ENCODE measurements around the gene TRIM72.

DNA sequence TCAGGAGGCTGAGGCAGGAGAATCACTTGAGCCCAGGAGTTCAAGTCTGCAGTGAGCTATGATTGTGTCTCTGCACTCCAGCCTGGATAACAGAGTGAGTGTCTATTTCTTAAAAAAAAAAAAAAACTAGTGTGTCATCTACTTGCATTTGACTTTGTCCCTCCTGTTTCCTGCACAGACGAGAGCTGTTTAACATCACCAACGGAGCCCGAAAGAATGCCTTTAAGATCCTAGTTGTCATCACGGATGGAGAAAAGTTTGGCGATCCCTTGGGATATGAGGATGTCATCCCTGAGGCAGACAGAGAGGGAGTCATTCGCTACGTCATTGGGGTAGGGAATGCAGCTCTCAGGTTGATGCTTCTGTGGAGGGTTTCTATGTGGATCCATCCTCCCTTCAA, 59.3 kb downstream of the TRIM72 start:
- TF ChIP-seq, protein P1, sequence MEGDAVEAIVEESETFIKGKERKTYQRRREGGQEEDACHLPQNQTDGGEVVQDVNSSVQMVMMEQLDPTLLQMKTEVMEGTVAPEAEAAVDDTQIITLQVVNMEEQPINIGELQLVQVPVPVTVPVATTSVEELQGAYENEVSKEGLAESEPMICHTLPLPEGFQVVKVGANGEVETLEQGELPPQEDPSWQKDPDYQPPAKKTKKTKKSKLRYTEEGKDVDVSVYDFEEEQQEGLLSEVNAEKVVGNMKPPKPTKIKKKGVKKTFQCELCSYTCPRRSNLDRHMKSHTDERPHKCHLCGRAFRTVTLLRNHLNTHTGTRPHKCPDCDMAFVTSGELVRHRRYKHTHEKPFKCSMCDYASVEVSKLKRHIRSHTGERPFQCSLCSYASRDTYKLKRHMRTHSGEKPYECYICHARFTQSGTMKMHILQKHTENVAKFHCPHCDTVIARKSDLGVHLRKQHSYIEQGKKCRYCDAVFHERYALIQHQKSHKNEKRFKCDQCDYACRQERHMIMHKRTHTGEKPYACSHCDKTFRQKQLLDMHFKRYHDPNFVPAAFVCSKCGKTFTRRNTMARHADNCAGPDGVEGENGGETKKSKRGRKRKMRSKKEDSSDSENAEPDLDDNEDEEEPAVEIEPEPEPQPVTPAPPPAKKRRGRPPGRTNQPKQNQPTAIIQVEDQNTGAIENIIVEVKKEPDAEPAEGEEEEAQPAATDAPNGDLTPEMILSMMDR (IDR thresholded peaks at IDR 0.05) = no peak
- TF ChIP-seq POLR2AphosphoS5 (IDR thresholded peaks at IDR 0.05) (no peak), POLR2A (IDR thresholded peaks at IDR 0.05; ENCODE audit: low read depth) (no peak), EP300 (IDR thresholded peaks at IDR 0.05) (no peak)
